ENCODE results near the gene TMEM247. TPM values are rescaled to one million over a fixed set of nuclear protein-coding genes. Genes with fewer than 3 reads are reported as not detected.

The TMEM247 gene
- polyA plus RNA-seq, 1 of the 3 experiments (the other 2 are of a cell fraction) = not detected

GRCh38 chr2:46449700-46450099, 29.7 kb upstream of the TMEM247 start:
- ChIA-PET POLR2A (no interaction called here), CTCF (interaction anchor here (1.3 kb wide), 2 partner anchors 110 to 439 kb away, joined by 4 to 7 read pairs; no protein-coding TSS in a partner anchor)
- Histone ChIP-seq H3K27ac (ENCODE audit: low read depth in 2 of 2, low read length in 1 of 2) (no peak overlapping the region), H3K9ac (no peak overlapping the region), H3K9me3 (peaks cover 16% of the 10 kb centered on the region; the same call in 1 of the 2 replicates), H3K79me2 (ENCODE audit: insufficient read depth) (no peaks in the 10 kb centered on the region), H3K4me1 (ENCODE audit: control insufficient read depth in 1 of 2, insufficient read depth in 2 of 2, low read depth in 1 of 2, low read length in 1 of 2) (no peaks in the 10 kb centered on the region), H3K36me3 (replicated peaks in 1 of 2; ENCODE audit: control insufficient read depth in 1 of 2, insufficient read depth in 2 of 2, low read length in 1 of 2) (no peaks in the 10 kb centered on the region), H3F3A (replicated peaks; ENCODE audit: insufficient read depth) (no peaks in the 10 kb centered on the region), H4K20me1 (ENCODE audit: insufficient read depth) (no peaks in the 10 kb centered on the region), H3K27me3 (ENCODE audit: insufficient read depth) (no peaks in the 10 kb centered on the region), H3K9me2 (no peaks in the 10 kb centered on the region), H3K4me2 (no peak overlapping the region), H3K4me3 (ENCODE audit: low read depth in 2 of 2, low read length in 1 of 2) (no peak overlapping the region), H2AFZ (ENCODE audit: low read depth) (no peak overlapping the region)
- TF ChIP-seq SIN3A (IDR thresholded peaks at IDR 0.05; ENCODE audit: borderline replicate concordance, low read depth, low read length) (no peak), ELF1 (IDR thresholded peaks at IDR 0.05) (no peak), EP300 (IDR thresholded peaks at IDR 0.05; ENCODE audit: borderline replicate concordance in 1 of 2, low read depth in 1 of 2, low read length in 1 of 2) (no peak), MAX (IDR thresholded peaks at IDR 0.05; ENCODE audit: low read depth) (no peak)
- no peak for DNase-seq

- Histone ChIP-seq H3K4me1 (ENCODE audit: control insufficient read depth in 1 of 2, insufficient read depth in 2 of 2, low read depth in 1 of 2, low read length in 1 of 2) (no peaks in the 10 kb centered on the region), H3K9me3 (peaks cover under 1% of the 10 kb centered on the region; the same call in 1 of the 2 replicates), H2AFZ (ENCODE audit: low read depth) (no peak overlapping the region), H3K27me3 (ENCODE audit: insufficient read depth) (no peaks in the 10 kb centered on the region), H4K20me1 (ENCODE audit: insufficient read depth) (no peaks in the 10 kb centered on the region), H3K9me2 (no peaks in the 10 kb centered on the region), H3K4me3 (ENCODE audit: low read depth in 2 of 2, low read length in 1 of 2) (no peak overlapping the region), H3K36me3 (replicated peaks in 1 of 2; ENCODE audit: control insufficient read depth in 1 of 2, insufficient read depth in 2 of 2, low read length in 1 of 2) (no peaks in the 10 kb centered on the region), H3K79me2 (ENCODE audit: insufficient read depth) (no peaks in the 10 kb centered on the region), H3K27ac (ENCODE audit: low read depth in 2 of 2, low read length in 1 of 2) (no peak overlapping the region), H3K9ac (no peak overlapping the region), H3F3A (replicated peaks; ENCODE audit: insufficient read depth) (no peaks in the 10 kb centered on the region), H3K4me2 (no peak overlapping the region)
- CTCF ChIA-PET = interaction anchor here (1.0 to 2.5 kb wide), 7 partner anchors 10 to 459 kb away, joined by 3 to 14 read pairs (median 5); no protein-coding TSS in a partner anchor
- no peak for DNase-seq
- TF ChIP-seq TAF1 (IDR thresholded peaks at IDR 0.05; ENCODE audit: borderline replicate concordance, low read depth, low read length) (no peak), FOSL2 (IDR thresholded peaks at IDR 0.05; ENCODE audit: borderline replicate concordance, low read depth) (no peak), GABPA (IDR thresholded peaks at IDR 0.05; ENCODE audit: low read depth) (no peak), SIN3A (IDR thresholded peaks at IDR 0.05; ENCODE audit: borderline replicate concordance, low read depth, low read length) (no peak), TEAD4 (IDR thresholded peaks at IDR 0.05; ENCODE audit: borderline replicate concordance, insufficient read depth) (no peak), JUND (IDR thresholded peaks at IDR 0.05) (no peak), CTCF (IDR thresholded peaks at IDR 0.05) (no peak)
- WGBS (ENCODE audit: low lambda C conversion rate) = 79% methylated on average over 9 of the region's 9 CpGs
- POLR2A ChIA-PET = no interaction called here
Measured at GRCh38 chr2:46451131-46451711, 28.1 kb upstream of the TMEM247 start.

Measured in SK-N-SH (cell line).